ENCODE data around the gene ECHDC3. TPM values are rescaled to one million over a fixed set of nuclear protein-coding genes. Genes with fewer than 3 reads are reported as not detected.

Gene ECHDC3
- total RNA-seq, 2 experiments from 2014 or later = 0.73 to 0.78 TPM

DNA sequence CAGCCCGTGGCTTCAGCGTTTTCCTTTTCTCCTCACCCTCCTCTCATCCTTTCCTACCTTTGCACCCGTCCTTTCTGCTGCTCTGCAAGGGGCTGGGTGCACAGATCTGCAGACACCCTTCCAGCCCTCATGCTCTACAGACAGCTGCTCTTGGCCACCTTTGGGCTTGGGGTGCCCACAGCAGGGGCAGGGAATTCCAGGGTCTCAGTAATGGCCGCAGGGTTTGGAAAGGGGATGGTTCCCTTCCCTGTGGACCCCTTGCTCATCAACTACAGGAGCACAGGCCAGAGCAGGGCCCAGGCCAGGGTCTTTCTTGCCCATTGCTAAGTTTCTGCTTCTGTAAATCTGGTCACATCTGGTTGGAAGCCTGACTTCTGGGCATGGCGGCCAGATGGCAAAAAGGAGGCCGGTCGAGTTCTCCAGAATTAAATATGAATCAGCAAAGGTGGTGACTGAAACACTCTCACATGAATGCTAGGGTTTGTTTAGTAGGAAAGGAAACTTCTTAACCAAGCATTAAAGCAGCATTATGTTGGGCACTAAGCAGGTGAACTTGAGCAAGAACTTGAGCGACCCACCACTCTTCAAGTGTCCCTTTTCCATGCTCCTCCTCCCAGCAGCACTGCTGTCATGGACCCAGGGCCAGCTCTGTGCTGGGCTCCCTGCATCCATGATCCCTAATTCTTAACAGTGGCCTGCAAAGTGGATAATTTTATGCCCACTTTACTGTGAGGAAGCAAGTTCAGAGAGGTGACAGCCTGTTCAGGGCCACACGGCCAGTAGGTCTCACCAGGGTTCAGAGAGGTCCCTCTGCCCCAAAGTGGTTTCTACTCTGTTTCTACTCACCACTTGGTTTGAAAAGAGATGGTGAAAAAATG, 1.5 kb downstream of the ECHDC3 start:
- ChIA-PET CTCF (no interaction called here), POLR2A (no interaction called here)

GRCh38 chr10:11745045-11745444, 2.9 kb downstream of the ECHDC3 start:
- CTCF ChIA-PET = no interaction called here
- POLR2A ChIA-PET = no interaction called here

DNA sequence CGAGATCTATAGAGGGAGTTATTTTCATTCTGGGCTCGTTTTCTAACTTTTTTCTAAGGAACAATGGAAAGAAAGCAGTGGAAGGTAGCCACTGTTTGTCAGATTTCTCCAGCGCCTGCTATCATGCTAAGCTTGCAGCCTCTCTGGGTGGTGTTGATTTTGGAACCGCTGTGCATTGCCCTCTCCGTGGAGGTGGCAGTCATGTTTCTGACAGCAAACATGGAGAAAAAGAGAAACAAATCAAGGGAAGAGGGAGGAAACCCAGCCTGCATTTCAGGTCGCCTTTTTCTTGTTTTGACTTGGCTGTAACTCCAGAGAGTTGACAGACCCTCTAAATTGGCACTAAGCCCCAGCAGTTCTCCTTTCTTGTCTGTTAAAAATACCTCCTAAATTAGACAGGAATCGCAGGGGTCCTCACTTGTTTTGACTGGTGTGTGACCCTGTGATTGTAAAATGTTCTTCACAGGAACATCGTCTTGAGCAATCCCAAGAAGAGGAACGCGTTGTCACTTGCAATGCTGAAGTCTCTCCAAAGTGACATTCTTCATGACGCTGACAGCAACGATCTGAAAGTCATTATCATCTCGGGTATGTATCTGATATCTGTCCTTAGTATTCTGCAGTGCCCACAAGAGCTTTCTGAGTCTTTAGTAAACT, 4.8 kb downstream of the ECHDC3 start:
- ChIA-PET CTCF (interaction anchor here (2.1 kb wide), 1 partner anchor 11 kb away, joined by 7 read pairs; no protein-coding TSS in a partner anchor), POLR2A (no interaction called here)

- ChIA-PET POLR2A (no interaction called here), CTCF (no interaction called here)
Observed at GRCh38 chr10:11748866-11749265, 6.7 kb downstream of the ECHDC3 start.

- ChIA-PET CTCF (interaction anchor here (0.5 kb wide), 1 partner anchor 15 kb away, joined by 5 read pairs; no protein-coding TSS in a partner anchor), POLR2A (no interaction called here)
Observed at GRCh38 chr10:11750420-11750819, 8.2 kb downstream of the ECHDC3 start.

DNA sequence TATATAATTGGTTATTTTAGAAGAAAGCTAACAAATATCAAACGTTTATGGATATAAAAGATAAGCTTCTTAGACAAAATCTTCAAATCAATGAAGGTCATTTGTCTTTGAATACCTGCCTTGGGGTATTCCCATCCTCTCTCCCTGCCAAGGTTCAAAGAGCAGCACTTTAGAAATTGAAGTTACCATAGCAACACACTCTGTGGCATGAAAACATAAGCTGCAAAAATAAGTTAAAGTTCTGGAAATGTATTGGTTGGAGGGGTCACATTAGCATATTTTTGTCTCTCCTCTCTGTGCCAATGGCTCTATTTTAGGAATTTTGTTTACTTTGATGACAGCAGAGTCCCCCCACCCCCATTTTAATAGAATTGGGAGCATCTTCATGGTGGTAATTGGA, 12.0 kb downstream of the ECHDC3 start:
- POLR2A ChIA-PET = no interaction called here
- CTCF ChIA-PET = interaction anchor here (1.3 kb wide), 1 partner anchor 239 kb away, joined by 3 read pairs; no protein-coding TSS in a partner anchor

- POLR2A ChIA-PET = no interaction called here
- CTCF ChIA-PET = interaction anchor here (1.3 kb wide), 1 partner anchor 239 kb away, joined by 3 read pairs; no protein-coding TSS in a partner anchor
Observed at GRCh38 chr10:11754620-11755019, 12.4 kb downstream of the ECHDC3 start.

- CTCF ChIA-PET = interaction anchor here (1.3 kb wide), 1 partner anchor 240 kb away, joined by 3 read pairs; no protein-coding TSS in a partner anchor
- POLR2A ChIA-PET = no interaction called here
Observed at GRCh38 chr10:11755512-11756263, 13.5 kb downstream of the ECHDC3 start.

- POLR2A ChIA-PET = no interaction called here
Observed at GRCh38 chr10:11756766-11757315, 14.7 kb downstream of the ECHDC3 start.

GRCh38 chr10:11757454-11757820, 15.3 kb downstream of the ECHDC3 start:
- POLR2A ChIA-PET = no interaction called here
- CTCF ChIA-PET = interaction anchor here (0.6 to 2.3 kb wide), 13 partner anchors 10 to 426 kb away, joined by 3 to 22 read pairs (median 4); no protein-coding TSS in a partner anchor

More at GRCh38 chr10:11756766-11757315, 14.7 kb downstream of the ECHDC3 start:
- CTCF ChIA-PET = interaction anchor here (1.2 to 2.3 kb wide), 7 partner anchors 9 to 245 kb away, joined by 4 to 22 read pairs (median 7); no protein-coding TSS in a partner anchor

GRCh38 chr10:11757821-11758463, 15.8 kb downstream of the ECHDC3 start:
- CTCF ChIA-PET = interaction anchor here (0.5 to 2.3 kb wide), 15 partner anchors 11 to 427 kb away, joined by 3 to 22 read pairs (median 4); no protein-coding TSS in a partner anchor
- POLR2A ChIA-PET = no interaction called here

- ChIA-PET POLR2A (interaction anchor here (0.7 kb wide), 1 partner anchor 243 kb away, joined by 4 read pairs; no protein-coding TSS in a partner anchor), CTCF (interaction anchor here (0.5 to 2.3 kb wide), 7 partner anchors 11 to 330 kb away, joined by 3 to 22 read pairs (median 7); no protein-coding TSS in a partner anchor)
Observed at GRCh38 chr10:11758527-11759236, 16.5 kb downstream of the ECHDC3 start.

DNA sequence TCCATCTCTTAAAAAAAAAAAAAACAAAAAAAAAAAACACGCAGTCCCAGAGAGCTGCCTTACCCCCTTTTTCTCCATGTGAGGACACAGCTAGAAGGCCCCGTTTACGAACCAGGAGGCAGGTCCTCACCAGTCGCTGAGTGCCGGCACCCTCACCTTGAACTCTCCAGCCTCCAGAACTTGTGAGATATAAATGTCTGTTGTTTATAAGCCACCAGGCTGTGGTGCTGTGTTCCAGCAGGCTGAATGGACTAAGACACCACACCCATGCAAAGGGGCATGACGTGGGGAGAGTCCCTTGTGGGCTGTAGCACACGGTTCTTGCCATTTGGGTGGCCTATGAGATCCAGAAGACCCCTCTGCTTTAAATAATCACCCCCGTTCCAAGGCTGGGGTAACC, 17.2 kb downstream of the ECHDC3 start:
- POLR2A ChIA-PET = interaction anchor here (0.7 kb wide), 1 partner anchor 244 kb away, joined by 4 read pairs; no protein-coding TSS in a partner anchor

DNA sequence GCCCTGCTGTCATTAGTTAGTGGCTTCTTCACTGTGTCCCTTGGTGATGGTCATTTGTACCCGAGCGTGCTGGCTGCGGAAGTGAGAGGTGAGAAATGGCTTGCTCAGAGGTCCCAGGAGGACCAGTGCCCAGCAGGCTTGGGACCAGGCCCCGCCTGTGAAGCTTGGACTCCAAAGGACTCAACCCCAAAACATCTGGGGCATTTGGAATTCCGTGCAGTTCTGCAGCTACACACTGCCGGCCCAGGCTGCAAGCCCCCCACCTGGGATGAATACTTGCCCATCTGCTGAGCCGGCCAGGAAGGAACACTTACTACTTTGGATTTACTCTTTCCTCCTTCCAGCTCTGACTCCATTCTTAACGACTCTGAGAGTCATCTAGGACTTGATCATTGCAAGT, 18.0 kb downstream of the ECHDC3 start:
- POLR2A ChIA-PET = no interaction called here
- CTCF ChIA-PET = no interaction called here

More for the DNA sequence above, 17.2 kb downstream of the ECHDC3 start:
- CTCF ChIA-PET = no interaction called here

DNA sequence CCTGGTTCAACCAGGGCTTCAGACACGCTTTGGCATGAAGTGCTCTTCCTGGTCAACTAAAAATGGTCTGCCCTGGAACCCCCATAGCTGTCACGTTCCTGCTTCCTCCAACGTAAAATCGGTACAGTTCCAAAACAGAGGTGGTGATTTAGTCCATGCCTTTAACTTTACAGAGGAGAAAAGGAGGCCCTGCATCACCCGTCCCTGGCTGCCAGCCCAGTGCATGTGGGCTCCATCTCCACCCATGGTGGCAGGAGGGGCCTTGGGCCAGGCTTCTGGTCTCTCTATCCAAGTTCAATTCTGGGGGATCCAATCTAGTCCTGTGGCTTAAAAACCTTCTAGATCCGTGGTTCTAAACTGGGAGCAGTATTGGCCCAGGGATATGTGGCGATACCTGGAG, 18.7 kb downstream of the ECHDC3 start:
- POLR2A ChIA-PET = no interaction called here
- CTCF ChIA-PET = interaction anchor here (0.6 kb wide), 1 partner anchor 69 kb away, joined by 3 read pairs; no protein-coding TSS in a partner anchor

- POLR2A ChIA-PET = no interaction called here
- CTCF ChIA-PET = no interaction called here
Observed at GRCh38 chr10:11761431-11761830, 19.2 kb downstream of the ECHDC3 start.

DNA sequence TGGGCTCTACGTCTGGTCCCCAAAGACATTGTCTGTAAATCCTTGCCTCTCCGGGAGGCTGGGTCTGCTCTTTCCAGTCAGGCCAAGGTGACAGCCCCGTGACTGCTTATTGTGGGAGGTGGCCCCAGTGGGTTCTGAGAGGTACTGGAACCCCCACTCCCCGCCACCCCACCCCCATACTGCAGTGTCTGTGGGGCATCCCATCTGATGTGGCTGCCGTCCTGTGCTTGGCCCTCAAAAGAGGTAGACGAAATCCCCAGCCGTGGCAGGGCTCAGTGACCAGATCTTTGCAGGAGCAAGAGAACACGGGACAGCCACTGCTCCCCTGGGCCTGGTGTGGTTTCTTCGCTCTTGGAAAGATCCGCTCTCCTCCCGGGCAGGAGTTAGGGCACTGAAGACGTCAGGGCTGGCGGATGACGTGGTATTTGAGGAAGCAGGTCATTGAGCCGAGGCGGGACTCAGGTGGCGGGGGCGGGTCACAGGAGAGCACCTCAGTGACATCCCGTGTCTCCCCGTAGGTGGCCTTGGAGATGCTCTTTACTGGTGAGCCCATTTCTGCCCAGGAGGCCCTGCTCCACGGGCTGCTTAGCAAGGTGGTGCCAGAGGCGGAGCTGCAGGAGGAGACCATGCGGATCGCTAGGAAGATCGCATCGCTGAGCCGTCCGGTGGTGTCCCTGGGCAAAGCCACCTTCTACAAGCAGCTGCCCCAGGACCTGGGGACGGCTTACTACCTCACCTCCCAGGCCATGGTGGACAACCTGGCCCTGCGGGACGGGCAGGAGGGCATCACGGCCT, 20.7 kb downstream of the ECHDC3 start:
- CTCF ChIA-PET = no interaction called here
- POLR2A ChIA-PET = no interaction called here

DNA sequence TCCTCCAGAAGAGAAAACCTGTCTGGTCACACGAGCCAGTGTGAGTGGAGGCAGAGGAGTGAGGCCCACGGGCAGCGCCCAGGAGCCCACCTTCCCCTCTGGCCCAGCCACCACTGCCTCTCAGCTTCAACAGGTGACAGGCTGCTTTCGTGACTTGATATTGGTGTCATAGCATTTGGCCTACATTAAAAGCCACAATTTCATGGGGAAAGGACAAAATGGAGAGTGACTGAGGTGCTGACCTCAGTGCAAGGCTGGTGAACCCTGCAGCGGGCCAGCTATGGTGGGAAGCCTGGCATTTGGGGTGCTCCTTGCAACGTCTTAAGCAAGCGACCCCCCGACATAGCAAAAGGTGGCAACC, 21.3 kb downstream of the ECHDC3 start:
- ChIA-PET POLR2A (no interaction called here), CTCF (no interaction called here)
